Spleen (tissue), 11 donors: ENCODE data around the gene EIPR1. TPM values are rescaled to one million over a fixed set of nuclear protein-coding genes. Genes with fewer than 3 reads are reported as not detected.

ENCODE experiments used
- DNase-seq: peaks from one replicate; pipeline ENCODE4 v3.0.0-alpha.2; 2020
- H3K27ac ChIP-seq, 8 donors: fragments of 200-600 bp; sonication (generic) in 7 of 8; 1 replicate in 4 of 8; 2 replicates in 4 of 8; pipeline versions ENCODE4 v1.5.0 to v1.8.0; 2016 to 2021; ENCODE audit warnings: inconsistent platforms in 4 of 8, mild to moderate bottlenecking in 4 of 8, moderate library complexity in 1 of 8
- H3K27me3 ChIP-seq, 7 donors: fragments of 200-600 bp; sonication (generic) in 6 of 7; replicated peaks in 1 of 7; 1 replicate in 4 of 7; 2 replicates in 3 of 7; pipeline versions ENCODE4 v1.5.0 to v1.8.0; 2016 to 2021; ENCODE audit warnings: inconsistent platforms in 3 of 7, mild to moderate bottlenecking in 1 of 7
- H3K36me3 ChIP-seq, 6 donors: fragments of 200-600 bp; sonication (generic) in 5 of 6; 1 replicate in 4 of 6; 2 replicates in 2 of 6; pipeline versions ENCODE4 v1.5.0 to v1.8.0; 2016 to 2021; ENCODE audit warnings: inconsistent platforms in 2 of 6
- H3K4me1 ChIP-seq, 6 donors: fragments of 200-600 bp; sonication (generic) in 5 of 6; 1 replicate in 3 of 6; 2 replicates in 3 of 6; pipeline versions ENCODE4 v1.5.0 to v1.8.0; 2016 to 2021; ENCODE audit warnings: inconsistent platforms in 3 of 6
- H3K4me3 ChIP-seq, 8 donors: fragments of 200-600 bp; sonication (generic) in 7 of 8; 1 replicate in 4 of 8; 2 replicates in 4 of 8; pipeline versions ENCODE4 v1.5.0 to v1.8.0; 2016 to 2021; ENCODE audit warnings: inconsistent platforms in 4 of 8, mild to moderate bottlenecking in 4 of 8, moderate library complexity in 2 of 8
- H3K9me3 ChIP-seq, 8 donors: fragments of 200-600 bp; sonication (generic) in 7 of 8; 1 replicate in 4 of 8; 2 replicates in 4 of 8; pipeline versions ENCODE4 v1.5.0 to v1.8.0; 2016 to 2021; ENCODE audit warnings: inconsistent platforms in 4 of 8
- POLR2A ChIP-seq, 3 donors: fragments of 450-650 bp; IDR thresholded peaks; one replicate each; pipeline ENCODE4 v1.5.1; 2017; ENCODE audit warnings: antibody characterized with exemption in 3 of 3, mild to moderate bottlenecking in 1 of 3
- POLR2AphosphoS5 ChIP-seq, 3 donors: sonication (generic); formaldehyde crosslinking; IDR thresholded peaks; one replicate each; pipeline ENCODE4 v1.5.1; 2017; ENCODE audit warnings: antibody characterized with exemption in 3 of 3
- WGBS, 5 donors: extraction: QIAGEN DNeasy Blood & Tissue Kit in 3 of 5; methylation state at CpG; one replicate each; pipeline versions ENCODE4 v1.1.5 to v1.1.7; 2013 to 2018; 5-methylcytosine and 5-hydroxymethylcytosine counted together
- intact Hi-C: fragments of 100-400 bp; cut with DNase I; formaldehyde crosslinking; loops from one replicate; pipeline ENCODE4 v1.15.0; 2023; ENCODE audit warnings: low total_unique reads
- polyA plus RNA-seq, 3 donors: library from polyadenylated mRNA; stranded (reverse); fragments of 200-250 nt; gene quantifications; one replicate each; pipeline ENCODE4 v1.2.1, GENCODE V29; 2013
- total RNA-seq, 7 donors: library from RNA; depleted of rRNA in 3 of 7; stranded (reverse); fragments of >200 nt in 3 of 7; fragmentation: NEBNext Ultra II Directional in 4 of 7; extraction: Animal tissue kit (Norgen Biotek cat#: 25700) in 4 of 7; gene quantifications; one replicate each; pipeline versions ENCODE4 v1.1.0 to v1.2.1, GENCODE V29; 2016 to 2021
- TF ChIP-seq, protein P1 (sequence below), 11 experiments: fragments of 200-600 bp in 7 of 11; fragments of 450-650 bp in 4 of 11; sonication (generic) in 4 of 11; IDR thresholded peaks in 8 of 11; conservative IDR thresholded peaks in 3 of 11; 1 replicate in 7 of 11; 2 replicates in 4 of 11; pipeline versions ENCODE4 v1.4.0 to v1.8.0; 2016 to 2021; ENCODE audit warnings: antibody characterized with exemption in 11 of 11, inconsistent platforms in 4 of 11, mild to moderate bottlenecking in 1 of 11
- donor health status: healthy with polysubstance abuse.
- donor health status: DM: no; HTN: no; CAD: no; lungs with moderate emphysema.
- donor health status: DM: no; HTN: no; CAD: no.
- donor health status: Bipolar disorder and iron deficiency.
- donor health status: healthy.
- donor health status: DM: no; HTN: no; CAD: no.
- donor health status: DM: yes; HTN: yes; CAD: no.

The EIPR1 gene
- total and polyA plus RNA-seq, 10 donors: 16.1 to 60.1 (median 26.3) TPM

DNA sequence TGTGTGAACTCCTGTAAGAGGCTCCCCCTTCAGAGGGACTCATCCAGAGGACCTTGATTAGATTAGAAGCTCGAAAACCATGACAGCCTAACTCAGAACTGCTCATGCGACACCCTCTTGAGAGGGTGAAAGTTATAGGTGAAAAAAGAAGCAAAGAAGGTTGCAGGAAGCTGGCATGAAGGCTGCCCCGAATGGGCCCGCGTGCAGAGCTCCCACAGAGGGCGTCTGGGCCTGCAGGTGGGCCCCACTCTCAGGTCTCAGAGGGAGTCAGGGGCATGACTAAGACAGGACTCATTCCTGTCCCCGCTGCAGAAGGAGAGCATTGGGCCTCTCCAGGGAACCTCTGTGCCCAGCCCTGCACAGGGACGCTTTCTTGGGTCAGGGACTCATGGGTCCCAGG, 235.4 kb downstream of the EIPR1 start:
- intact Hi-C loops: no loop called here
- Histone ChIP-seq H3K36me3 (no peaks in the 10 kb centered on the region), H3K27me3 (no peaks in the 10 kb centered on the region), H3K4me1 (peaks cover 0 to 10% (median 0%) of the 10 kb centered on the region in 6 donors), H3K9me3 (no peaks in the 10 kb centered on the region), H3K4me3 (no peak overlapping the region), H3K27ac (no peak overlapping the region)
- TF ChIP-seq POLR2A (IDR thresholded peaks at IDR 0.05) (no peak), POLR2AphosphoS5 (IDR thresholded peaks at IDR 0.05) (no peak)
- TF ChIP-seq, protein P1, sequence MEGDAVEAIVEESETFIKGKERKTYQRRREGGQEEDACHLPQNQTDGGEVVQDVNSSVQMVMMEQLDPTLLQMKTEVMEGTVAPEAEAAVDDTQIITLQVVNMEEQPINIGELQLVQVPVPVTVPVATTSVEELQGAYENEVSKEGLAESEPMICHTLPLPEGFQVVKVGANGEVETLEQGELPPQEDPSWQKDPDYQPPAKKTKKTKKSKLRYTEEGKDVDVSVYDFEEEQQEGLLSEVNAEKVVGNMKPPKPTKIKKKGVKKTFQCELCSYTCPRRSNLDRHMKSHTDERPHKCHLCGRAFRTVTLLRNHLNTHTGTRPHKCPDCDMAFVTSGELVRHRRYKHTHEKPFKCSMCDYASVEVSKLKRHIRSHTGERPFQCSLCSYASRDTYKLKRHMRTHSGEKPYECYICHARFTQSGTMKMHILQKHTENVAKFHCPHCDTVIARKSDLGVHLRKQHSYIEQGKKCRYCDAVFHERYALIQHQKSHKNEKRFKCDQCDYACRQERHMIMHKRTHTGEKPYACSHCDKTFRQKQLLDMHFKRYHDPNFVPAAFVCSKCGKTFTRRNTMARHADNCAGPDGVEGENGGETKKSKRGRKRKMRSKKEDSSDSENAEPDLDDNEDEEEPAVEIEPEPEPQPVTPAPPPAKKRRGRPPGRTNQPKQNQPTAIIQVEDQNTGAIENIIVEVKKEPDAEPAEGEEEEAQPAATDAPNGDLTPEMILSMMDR (IDR thresholded peaks at IDR 0.05 in 8 of 11, conservative IDR thresholded peaks at IDR 0.05 in 3 of 11): no peak
- 74 to 83% (median 76%) methylated on average over 8 of the region's 8 CpGs for WGBS, 5 donors
- DNase-seq: no peak

GRCh38 chr2:3141696-3142095, 235.9 kb downstream of the EIPR1 start:
- TF ChIP-seq, protein P1 (IDR thresholded peaks at IDR 0.05 in 8 of 11, conservative IDR thresholded peaks at IDR 0.05 in 3 of 11): no peak
- TF ChIP-seq POLR2AphosphoS5 (IDR thresholded peaks at IDR 0.05) (no peak), POLR2A (IDR thresholded peaks at IDR 0.05) (no peak)
- intact Hi-C loops: no loop called here
- WGBS, 5 donors: 94 to 97% (median 94%) methylated on average over 6 of the region's 6 CpGs

GRCh38 chr2:3139906-3140305, 237.7 kb downstream of the EIPR1 start:
- intact Hi-C loops: no loop called here
- H3K4me3 ChIP-seq: no peak overlapping the region
- TF ChIP-seq, protein P1 (IDR thresholded peaks at IDR 0.05 in 8 of 11, conservative IDR thresholded peaks at IDR 0.05 in 3 of 11): no peak
- TF ChIP-seq POLR2A (IDR thresholded peaks at IDR 0.05) (no peak), POLR2AphosphoS5 (IDR thresholded peaks at IDR 0.05) (no peak)
- no peaks in the 10 kb centered on the region for H3K27me3 ChIP-seq
- DNase-seq: no peak
- peaks cover 0 to 9% (median 0%) of the 10 kb centered on the region in 8 donors for H3K9me3 ChIP-seq
- WGBS, 5 donors: 83 to 88% (median 85%) methylated on average over 7 of the region's 7 CpGs
- no peak overlapping the region for H3K27ac ChIP-seq
- no peaks in the 10 kb centered on the region for H3K36me3 ChIP-seq
- H3K4me1 ChIP-seq: peaks cover 0 to 4% (median 0%) of the 10 kb centered on the region in 6 donors

More at GRCh38 chr2:3141696-3142095, 235.9 kb downstream of the EIPR1 start:
- Histone ChIP-seq H3K27me3 (no peaks in the 10 kb centered on the region), H3K4me1 (peaks cover 0 to 5% (median 0%) of the 10 kb centered on the region in 6 donors), H3K36me3 (no peaks in the 10 kb centered on the region), H3K9me3 (peaks cover 0 to under 1% (median 0%) of the 10 kb centered on the region in 8 donors), H3K27ac (no peak overlapping the region), H3K4me3 (no peak overlapping the region)
- DNase-seq: no peak

Other genes with a start within 250 kb of the EIPR1 start
- 100 to 1,000 TPM in 3 of 7 donors, 10 to 100 TPM in 4; 70.2 to 132 (median 97.3) TPM for gene TRAPPC12, start 1.9 kb upstream of the EIPR1 start, total RNA-seq
- gene TRAPPC12, start 1.9 kb upstream of the EIPR1 start, polyA plus RNA-seq: 100 to 1,000 TPM in 1 of 3 donors, 10 to 100 TPM in 2; 72.3 to 111 (median 76.7) TPM
- 100 to 1,000 TPM in 1 of 7 donors, 10 to 100 TPM in 6; 36.5 to 106 (median 55.8) TPM for gene ADI1, start 141.7 kb upstream of the EIPR1 start, total RNA-seq
- 10 to 100 TPM; 31.8 to 56.0 (median 48.4) TPM for gene ADI1, start 141.7 kb upstream of the EIPR1 start, polyA plus RNA-seq
- 10 to 100 TPM; 17.9 to 24.7 (median 20.3) TPM for gene RNASEH1, start 180.5 kb upstream of the EIPR1 start, total RNA-seq
- 10 to 100 TPM in 1 of 3 donors, 1 to 10 TPM in 2; 4.3 to 11.9 (median 6.3) TPM for gene RNASEH1, start 180.5 kb upstream of the EIPR1 start, polyA plus RNA-seq
- gene RPS7, start 197.4 kb upstream of the EIPR1 start, total RNA-seq: 1,000 to 10,000 TPM in 6 of 7 donors, 100 to 1,000 TPM in 1; 901 to 3,930 (median 1,217) TPM
- gene RPS7, start 197.4 kb upstream of the EIPR1 start, polyA plus RNA-seq: 1,000 to 10,000 TPM; 3,976 to 6,688 (median 5,664) TPM
- 1 to 10 TPM in 6 of 7 donors, under 1 TPM in 1; 0.64 to 8.0 (median 4.7) TPM for gene COLEC11, start 217.3 kb upstream of the EIPR1 start, total RNA-seq
- 1 to 10 TPM; 1.9 to 3.2 (median 2.0) TPM for gene COLEC11, start 217.3 kb upstream of the EIPR1 start, polyA plus RNA-seq